Endothelial cell (in vitro differentiated cells): ENCODE data around the gene PARVB. TPM values are rescaled to one million over a fixed set of nuclear protein-coding genes. Genes with fewer than 3 reads are reported as not detected.

Experiments
- DNase-seq: peaks from one replicate; pipeline ENCODE4 v3.0.0; 2021; ENCODE audit warnings: low spot score
- H3K27ac Mint-ChIP-seq: one replicate; pipeline ENCODE4 v1.8.0; 2021; ENCODE audit warnings: mixed read lengths, inconsistent platforms; ENCODE audit not compliant: unreplicated experiment
- H3K27me3 Mint-ChIP-seq: one replicate; pipeline ENCODE4 v1.8.0; 2021; ENCODE audit warnings: mild to moderate bottlenecking, moderate library complexity, mixed read lengths, inconsistent platforms; ENCODE audit not compliant: unreplicated experiment
- H3K36me3 Mint-ChIP-seq: one replicate; pipeline ENCODE4 v1.8.0; 2021; ENCODE audit warnings: mild to moderate bottlenecking, low read depth, mixed read lengths, inconsistent platforms; ENCODE audit not compliant: unreplicated experiment
- H3K4me1 Mint-ChIP-seq: one replicate; pipeline ENCODE4 v1.8.0; 2021; ENCODE audit warnings: mild to moderate bottlenecking, mixed read lengths, inconsistent platforms; ENCODE audit not compliant: unreplicated experiment
- H3K4me3 Mint-ChIP-seq: one replicate; pipeline ENCODE4 v1.8.0; 2021; ENCODE audit warnings: mild to moderate bottlenecking, mixed read lengths, inconsistent platforms; ENCODE audit not compliant: unreplicated experiment
- H3K9me3 Mint-ChIP-seq: one replicate; pipeline ENCODE4 v1.8.0; 2021; ENCODE audit warnings: mixed read lengths, inconsistent platforms; ENCODE audit not compliant: unreplicated experiment
- CTCF ChIP-seq: fragments of 200-600 bp; sonication (generic); IDR thresholded peaks from one replicate; pipeline ENCODE4 v1.5.0; 2021; ENCODE audit warnings: antibody characterized with exemption; ENCODE audit not compliant: unreplicated experiment
- total RNA-seq: library from RNA; stranded (reverse); fragmentation: NEBNext Ultra II Directional; extraction: Animal tissue kit (Norgen Biotek cat#: 25700); gene quantifications from one replicate; pipeline ENCODE4 v1.2.1, GENCODE V29; 2021; ENCODE audit not compliant: unreplicated experiment

PARVB gene
- total RNA-seq, 1 donor from 2014 or later = 105 TPM

DNA sequence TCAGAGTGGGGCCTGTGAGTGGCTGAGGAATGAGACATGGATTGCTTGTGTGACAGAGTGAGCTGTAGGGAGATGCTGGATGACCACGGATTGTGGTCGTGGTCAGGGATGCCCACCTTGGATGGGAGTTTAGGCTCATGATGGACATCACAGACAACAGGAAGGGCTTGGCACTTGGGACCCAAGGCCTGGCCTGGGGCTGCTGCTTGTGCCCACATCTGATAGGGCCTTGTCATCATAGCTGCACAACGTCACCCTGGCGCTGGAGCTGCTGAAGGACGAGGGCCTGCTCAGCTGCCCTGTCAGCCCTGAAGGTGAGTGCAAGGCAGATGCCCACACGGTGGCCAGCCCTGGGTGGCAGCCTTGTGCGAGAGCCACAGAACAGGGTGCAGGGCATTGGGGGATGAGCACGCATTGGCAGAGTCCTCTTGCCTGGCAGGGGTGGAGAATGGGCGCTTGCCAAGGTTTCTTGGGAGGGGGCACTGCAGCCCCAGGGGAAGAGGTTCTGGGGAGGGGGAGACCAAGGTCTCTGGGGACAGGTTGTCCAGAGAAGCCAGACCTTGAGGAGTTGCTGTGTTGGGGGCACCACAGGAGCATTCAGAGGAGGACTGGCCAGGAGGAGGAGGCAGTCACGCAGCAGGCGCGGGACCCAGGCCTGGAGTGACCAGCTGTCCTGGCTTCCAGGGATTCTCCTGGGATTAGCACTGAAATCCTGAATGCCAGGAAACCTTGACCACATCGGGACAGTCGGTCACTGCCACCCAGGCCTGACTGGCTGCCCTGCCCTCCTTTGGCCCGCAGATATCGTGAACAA lies 181.6 kb downstream of the PARVB start:
- Mint-ChIP-seq H3K36me3 (no peaks in the 10 kb centered on the region), H3K4me3 (no peak overlapping the region), H3K27me3 (peaks cover 5% of the 10 kb centered on the region), H3K27ac (no peak overlapping the region), H3K9me3 (no peaks in the 10 kb centered on the region), H3K4me1 (no peaks in the 10 kb centered on the region)
- DNase-seq = no peak
- TF ChIP-seq CTCF = no peak

DNA sequence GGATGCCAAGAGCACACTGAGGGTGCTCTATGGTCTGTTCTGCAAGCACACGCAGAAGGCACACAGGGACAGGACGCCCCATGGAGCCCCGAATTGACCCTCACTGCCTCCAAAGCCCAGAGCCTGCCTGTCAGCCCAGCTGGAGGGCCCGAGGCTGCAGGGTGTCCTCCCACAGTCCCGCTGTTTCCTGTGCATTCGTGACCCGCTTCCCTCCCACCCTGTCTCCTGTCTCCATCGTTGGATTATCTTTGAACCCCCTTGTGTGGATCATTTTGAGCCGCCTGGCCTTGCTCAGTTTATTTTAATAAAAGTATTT lies 182.2 kb downstream of the PARVB start:
- no peak for DNase-seq
- H3K9me3 Mint-ChIP-seq = no peaks in the 10 kb centered on the region
- H3K36me3 Mint-ChIP-seq = no peaks in the 10 kb centered on the region
- H3K27ac Mint-ChIP-seq = no peak overlapping the region
- H3K4me1 Mint-ChIP-seq = no peaks in the 10 kb centered on the region
- TF ChIP-seq CTCF = no peak
- no peak overlapping the region for H3K4me3 Mint-ChIP-seq
- peaks cover 5% of the 10 kb centered on the region for H3K27me3 Mint-ChIP-seq

GRCh38 chr22:44206696-44207095 lies 182.6 kb downstream of the PARVB start:
- peaks cover 7% of the 10 kb centered on the region for H3K27me3 Mint-ChIP-seq

DNA sequence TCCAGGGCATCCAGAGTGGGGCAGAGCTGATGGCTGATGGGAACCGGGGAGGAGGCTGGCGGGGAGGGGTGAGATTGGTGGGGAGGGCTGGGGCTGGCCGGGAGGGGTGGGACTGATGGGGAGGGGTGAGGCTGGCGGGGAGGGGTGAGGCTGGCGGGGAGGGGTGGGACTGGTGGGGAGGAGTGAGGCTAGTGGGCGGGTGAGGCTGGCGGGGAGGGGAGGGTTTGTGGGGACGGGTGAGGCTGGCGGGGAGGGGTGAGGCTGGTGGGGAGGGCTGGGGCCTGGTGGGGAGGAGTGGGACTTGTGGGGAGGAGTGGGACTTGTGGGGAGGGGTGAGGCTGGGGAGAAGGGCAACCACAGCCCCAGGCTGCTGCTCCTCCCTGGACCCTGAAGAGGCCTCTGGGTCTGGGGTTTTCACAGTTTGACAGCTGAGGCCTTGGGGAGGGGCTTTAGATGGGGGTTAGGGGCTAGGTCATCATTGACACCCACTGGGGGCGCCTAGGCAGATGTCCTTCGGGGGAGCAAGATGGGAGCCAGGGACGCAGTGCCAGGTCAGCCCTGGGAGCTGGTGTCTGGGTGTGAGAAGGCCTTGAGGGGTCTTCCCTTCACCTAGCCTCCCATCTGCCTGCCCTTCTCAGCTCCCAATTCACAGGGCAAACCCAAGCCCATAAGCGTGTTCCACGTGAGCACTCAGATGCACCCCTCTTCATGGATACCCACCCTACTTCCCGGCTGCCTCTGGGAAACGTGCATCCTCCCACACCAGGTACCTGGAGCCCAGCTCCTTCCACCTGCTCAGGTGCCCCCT lies 183.3 kb downstream of the PARVB start:
- no peaks in the 10 kb centered on the region for H3K4me1 Mint-ChIP-seq
- H3K9me3 Mint-ChIP-seq = no peaks in the 10 kb centered on the region
- H3K27me3 Mint-ChIP-seq = peaks cover 7% of the 10 kb centered on the region
- no peak for DNase-seq
- H3K27ac Mint-ChIP-seq = no peak overlapping the region
- no peak for TF ChIP-seq CTCF
- no peak overlapping the region for H3K4me3 Mint-ChIP-seq
- H3K36me3 Mint-ChIP-seq = no peaks in the 10 kb centered on the region

More at GRCh38 chr22:44206696-44207095, 182.6 kb downstream of the PARVB start:
- TF ChIP-seq CTCF = no peak
- DNase-seq = no peak
- H3K27ac Mint-ChIP-seq = no peak overlapping the region
- no peaks in the 10 kb centered on the region for H3K9me3 Mint-ChIP-seq
- H3K36me3 Mint-ChIP-seq = no peaks in the 10 kb centered on the region
- H3K4me1 Mint-ChIP-seq = no peaks in the 10 kb centered on the region
- H3K4me3 Mint-ChIP-seq = no peak overlapping the region

- peaks cover 7% of the 10 kb centered on the region for H3K27me3 Mint-ChIP-seq
- DNase-seq = no peak
- H3K27ac Mint-ChIP-seq = no peak overlapping the region
- H3K4me3 Mint-ChIP-seq = no peak overlapping the region
- no peaks in the 10 kb centered on the region for H3K9me3 Mint-ChIP-seq
- no peaks in the 10 kb centered on the region for H3K4me1 Mint-ChIP-seq
- no peak for TF ChIP-seq CTCF
- H3K36me3 Mint-ChIP-seq = no peaks in the 10 kb centered on the region
Observed at GRCh38 chr22:44207981-44208317, 183.8 kb downstream of the PARVB start.
